ENCODE results near the gene LRBA.

DNA sequence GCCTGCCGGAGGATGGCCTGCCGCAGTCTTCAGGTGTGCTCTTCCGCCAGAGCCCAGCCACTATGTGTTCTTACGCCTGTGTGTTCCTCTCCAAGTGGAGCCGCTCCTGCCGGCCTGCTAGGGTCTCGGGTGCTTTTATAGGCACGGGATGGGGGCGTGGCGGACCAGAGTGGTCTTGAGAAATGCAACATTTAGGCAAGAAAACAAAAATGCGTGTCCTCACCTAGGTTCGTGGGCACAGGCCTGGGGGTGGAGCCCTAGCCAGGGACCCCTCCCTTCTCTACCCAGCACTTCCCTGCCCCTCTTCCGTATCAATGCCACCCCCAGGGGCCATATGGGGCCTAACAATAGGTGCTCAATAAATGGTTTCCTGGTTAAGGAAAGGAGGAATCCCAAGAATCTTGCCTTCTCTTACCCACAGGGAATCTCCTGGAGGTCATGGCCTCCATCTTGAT is 34.4 kb upstream of the LRBA start:
- TF ChIP-seq EZH2 (IDR thresholded peaks at IDR 0.05; ENCODE audit: borderline replicate concordance, low read depth, low read length, severe bottlenecking) (no peak), CTCF (IDR thresholded peaks at IDR 0.05; ENCODE audit: borderline replicate concordance, extremely low read depth, low read length, poor library complexity, severe bottlenecking) (no peak)
